ENCODE results near the gene CLIC6.
A peak's percentile ranks its signal among the peaks of the same experiment; 100 is the strongest.

The CLIC6 gene

GRCh38 chr21:34640858-34641257 lies 27.9 kb upstream of the CLIC6 start:
- in situ Hi-C loops (cut with MboI; ENCODE audit: low sequenced_read_pairs, unreplicated experiment) = no loop called here
- DNase-seq (ENCODE audit: low spot score) = no peak
- no peak for TF ChIP-seq CTCF (IDR thresholded peaks at IDR 0.05; ENCODE audit: borderline replicate concordance, control extremely low read depth, extremely low read depth, insufficient read depth, missing control alignments)

GRCh38 chr21:34642211-34643075 lies 26.4 kb upstream of the CLIC6 start:
- in situ Hi-C loops (cut with MboI; ENCODE audit: low sequenced_read_pairs, unreplicated experiment) = no loop called here
- DNase-seq (ENCODE audit: low spot score) = peak; percentile 56

GRCh38 chr21:34644825-34645224 lies 24.0 kb upstream of the CLIC6 start:
- TF ChIP-seq CTCF (IDR thresholded peaks at IDR 0.05; ENCODE audit: borderline replicate concordance, control extremely low read depth, extremely low read depth, insufficient read depth, missing control alignments) = no peak
- in situ Hi-C loops (cut with MboI; ENCODE audit: low sequenced_read_pairs, unreplicated experiment) = no loop called here
- DNase-seq (ENCODE audit: low spot score) = no peak

More at GRCh38 chr21:34642211-34643075, 26.4 kb upstream of the CLIC6 start:
- TF ChIP-seq CTCF (IDR thresholded peaks at IDR 0.05; ENCODE audit: borderline replicate concordance, control extremely low read depth, extremely low read depth, insufficient read depth, missing control alignments) = no peak

- in situ Hi-C loops (cut with MboI; ENCODE audit: low sequenced_read_pairs, unreplicated experiment) = no loop called here
Measured at GRCh38 chr21:34647555-34647954, 21.2 kb upstream of the CLIC6 start.

GRCh38 chr21:34648739-34649297 lies 20.0 kb upstream of the CLIC6 start:
- in situ Hi-C loops (cut with MboI; ENCODE audit: low sequenced_read_pairs, unreplicated experiment) = no loop called here
- no peak for DNase-seq (ENCODE audit: low spot score)
- no peak for TF ChIP-seq CTCF (IDR thresholded peaks at IDR 0.05; ENCODE audit: borderline replicate concordance, control extremely low read depth, extremely low read depth, insufficient read depth, missing control alignments)

More at GRCh38 chr21:34647555-34647954, 21.2 kb upstream of the CLIC6 start:
- TF ChIP-seq CTCF (IDR thresholded peaks at IDR 0.05; ENCODE audit: borderline replicate concordance, control extremely low read depth, extremely low read depth, insufficient read depth, missing control alignments) = no peak
- no peak for DNase-seq (ENCODE audit: low spot score)

- in situ Hi-C loops (cut with MboI; ENCODE audit: low sequenced_read_pairs, unreplicated experiment) = no loop called here
- DNase-seq (ENCODE audit: low spot score) = no peak
- no peak for TF ChIP-seq CTCF (IDR thresholded peaks at IDR 0.05; ENCODE audit: borderline replicate concordance, control extremely low read depth, extremely low read depth, insufficient read depth, missing control alignments)
Measured at GRCh38 chr21:34649400-34649799, 19.4 kb upstream of the CLIC6 start.

Measured in GM13976 (cell line).